HCT116 (cell line): ENCODE data around the gene TUBB1. TPM values are rescaled to one million over a fixed set of nuclear protein-coding genes. Genes with fewer than 3 reads are reported as not detected.
A peak's percentile ranks its signal among the peaks of the same experiment; 100 is the strongest.

Source experiments
- ATAC-seq: fragments of 200-7000 bp; cut with Tn5 transposase; 2 replicates; pipeline ENCODE4 v1.9.1; 2020; ENCODE audit warnings: mild to moderate bottlenecking, moderate library complexity
- BruUV-seq: library from RNA; stranded (reverse); fragments of 400-500 nt; replicated peaks from 2 replicates; lab custom pipeline; 2021; lab: Mats Ljungman, UMichigan
- CTCF ChIA-PET: fragments of 300-600 bp; sonication (Branson Sonifier 250); formaldehyde crosslinking; loops from one replicate; lab custom pipeline; 2021; ENCODE audit warnings: antibody characterized with exemption; lab: Charles Lee
- POLR2A ChIA-PET: fragments of 300-600, 350-600 bp; sonication (Branson Sonifier 250); formaldehyde crosslinking; loops from one replicate; lab custom pipeline; 2021; ENCODE audit warnings: antibody characterized with exemption; lab: Charles Lee
- RAD21 ChIA-PET, 2 experiments: fragments of 300-600 bp; sonication (Branson Sonifier 250); formaldehyde crosslinking; loops; one replicate each; lab custom pipeline; 2023; ENCODE audit warnings: low total read pairs in 2 of 2; ENCODE audit not compliant: uncharacterized antibody in 2 of 2, unreplicated experiment in 2 of 2, low non-redundant PET in 1 of 2; lab: Charles Lee
- DNase-seq: peaks from one replicate; pipeline ENCODE4 v3.0.0-alpha.2; 2010; ENCODE audit warnings: low read depth, low spot score
- H2AFZ ChIP-seq: fragments of 200-600 bp; shearing (Covaris generic), sonication (generic); 2 replicates; pipeline ENCODE4 v1.6.1; 2017; ENCODE audit warnings: low read depth, mixed run types, mixed read lengths, antibody characterized with exemption, low read length; ENCODE audit not compliant: poor library complexity, severe bottlenecking
- H3K27ac ChIP-seq: 2 replicates; pipeline ENCODE4 v1.5.1; 2012; ENCODE audit warnings: low read depth, low read length
- H3K27me3 ChIP-seq: fragments of 200-600 bp; sonication (generic); 2 replicates; pipeline ENCODE4 v1.6.1; 2016; ENCODE audit warnings: mixed run types, low read length, mixed read lengths; ENCODE audit not compliant: insufficient read depth
- H3K36me3 ChIP-seq, 2 experiments: fragments of 200-500 bp in 1 of 2; fragments of 200-600 bp in 1 of 2; sonication (Bioruptor generic) in 1 of 2; sonication (generic) in 1 of 2; 2 replicates each; pipeline versions ENCODE4 v1.5.1 to v1.6.1; 2014 to 2016; ENCODE audit warnings: low read length in 2 of 2, inconsistent platforms in 1 of 2, mixed read lengths in 1 of 2, mixed run types in 1 of 2; ENCODE audit not compliant: insufficient read depth in 2 of 2, control insufficient read depth in 1 of 2
- H3K4me1 ChIP-seq, 2 experiments: fragments of 200-600 bp in 1 of 2; sonication (generic) in 1 of 2; 2 replicates each; pipeline versions ENCODE4 v1.5.1 to v1.6.1; 2012 to 2017; ENCODE audit warnings: low read length in 2 of 2, inconsistent platforms in 1 of 2, mild to moderate bottlenecking in 1 of 2, mixed read lengths in 1 of 2, mixed run types in 1 of 2, moderate library complexity in 1 of 2; ENCODE audit not compliant: insufficient read depth in 2 of 2, control insufficient read depth in 1 of 2
- H3K4me2 ChIP-seq: fragments of 200-600 bp; sonication (generic); 2 replicates; pipeline ENCODE4 v1.6.1; 2017; ENCODE audit warnings: mixed run types, low read length, mixed read lengths
- H3K4me3 ChIP-seq, 2 experiments: fragments of 200-600 bp in 1 of 2; sonication (generic) in 1 of 2; replicated peaks in 1 of 2; 2 replicates each; pipeline ENCODE4 v1.5.1; 2011 to 2016; ENCODE audit warnings: low read length in 2 of 2, control low read depth in 1 of 2, low read depth in 1 of 2, mild to moderate bottlenecking in 1 of 2, mixed read lengths in 1 of 2, mixed run types in 1 of 2
- H3K79me2 ChIP-seq: fragments of 200-600 bp; sonication (generic); 2 replicates; pipeline ENCODE4 v1.6.1; 2017; ENCODE audit warnings: mild to moderate bottlenecking, mixed run types, low read length, moderate library complexity, mixed read lengths; ENCODE audit not compliant: insufficient read depth
- H3K9ac ChIP-seq: fragments of 200-600 bp; sonication (generic); 2 replicates; pipeline ENCODE4 v1.6.1; 2016; ENCODE audit warnings: low read length, mixed read lengths
- H3K9me2 ChIP-seq: fragments of 200-600 bp; sonication (generic), shearing (Covaris generic); 2 replicates; pipeline ENCODE4 v1.6.1; 2017; ENCODE audit warnings: mixed run types, mild to moderate bottlenecking, moderate library complexity; ENCODE audit not compliant: insufficient read depth
- H3K9me3 ChIP-seq, 2 experiments: fragments of 200-500 bp in 1 of 2; fragments of 200-600 bp in 1 of 2; sonication (Bioruptor generic) in 1 of 2; sonication (generic) in 1 of 2; 2 replicates each; pipeline ENCODE4 v1.6.1; 2014 to 2017; ENCODE audit warnings: low read length in 2 of 2, mixed read lengths in 2 of 2, inconsistent platforms in 1 of 2, low read depth in 1 of 2, mild to moderate bottlenecking in 1 of 2, mixed run types in 1 of 2, moderate library complexity in 1 of 2; ENCODE audit not compliant: control insufficient read depth in 1 of 2, insufficient read depth in 1 of 2
- H4K20me1 ChIP-seq: fragments of 200-600 bp; sonication (generic), shearing (Covaris generic); 2 replicates; pipeline ENCODE4 v1.6.1; 2017; ENCODE audit warnings: mixed run types, mild to moderate bottlenecking, moderate library complexity; ENCODE audit not compliant: insufficient read depth
- EZH2phosphoT487 ChIP-seq: fragments of 200-600 bp; IDR thresholded peaks from 2 replicates; pipeline ENCODE4 v1.6.1; 2018; ENCODE audit warnings: antibody characterized with exemption, borderline replicate concordance
- FOSL1 ChIP-seq: IDR thresholded peaks from 2 replicates; pipeline ENCODE4 v1.6.1; 2012; ENCODE audit warnings: low read depth
- POLR2AphosphoS5 ChIP-seq: IDR thresholded peaks from 2 replicates; pipeline ENCODE4 v1.6.1; 2011; ENCODE audit warnings: mild to moderate bottlenecking, low read depth, low read length, moderate library complexity
- SIN3A ChIP-seq: IDR thresholded peaks from 2 replicates; pipeline ENCODE4 v1.6.1; 2012; ENCODE audit warnings: low read depth
- intact Hi-C: fragments of 100-400 bp; cut with micrococcal nuclease; formaldehyde crosslinking; loops from 2 replicates; pipeline ENCODE4 v1.10.0; 2022
- total RNA-seq: library from RNA; stranded (reverse); gene quantifications from one replicate; pipeline ENCODE4 v1.2.1, GENCODE V29; 2021; ENCODE audit not compliant: unreplicated experiment
- TF ChIP-seq, protein P1 (sequence below), 3 experiments: fragments of 200-600 bp in 1 of 3; sonication (generic) in 1 of 3; IDR thresholded peaks in 2 of 3; conservative IDR thresholded peaks in 1 of 3; 2 replicates each; pipeline ENCODE4 v1.5.1; 2012 to 2017; ENCODE audit warnings: low read depth in 2 of 3, low read length in 2 of 3, antibody characterized with exemption in 1 of 3, borderline replicate concordance in 1 of 3, control low read depth in 1 of 3, mild to moderate bottlenecking in 1 of 3, mixed read lengths in 1 of 3, mixed run types in 1 of 3, moderate library complexity in 1 of 3; ENCODE audit not compliant: insufficient read depth in 1 of 3
- TF ChIP-seq, protein P2 (sequence below): IDR thresholded peaks from 2 replicates; pipeline ENCODE4 v1.6.1; 2011; ENCODE audit warnings: mild to moderate bottlenecking, low read length, moderate library complexity; ENCODE audit not compliant: insufficient replicate concordance; ENCODE audit errors: extremely low read depth
- TF ChIP-seq, protein P3 (sequence below): IDR thresholded peaks from 2 replicates; pipeline ENCODE4 v1.6.1; 2012; ENCODE audit warnings: low read depth

TUBB1 gene
- total RNA-seq, 1 experiment from 2014 or later, result not detected

DNA sequence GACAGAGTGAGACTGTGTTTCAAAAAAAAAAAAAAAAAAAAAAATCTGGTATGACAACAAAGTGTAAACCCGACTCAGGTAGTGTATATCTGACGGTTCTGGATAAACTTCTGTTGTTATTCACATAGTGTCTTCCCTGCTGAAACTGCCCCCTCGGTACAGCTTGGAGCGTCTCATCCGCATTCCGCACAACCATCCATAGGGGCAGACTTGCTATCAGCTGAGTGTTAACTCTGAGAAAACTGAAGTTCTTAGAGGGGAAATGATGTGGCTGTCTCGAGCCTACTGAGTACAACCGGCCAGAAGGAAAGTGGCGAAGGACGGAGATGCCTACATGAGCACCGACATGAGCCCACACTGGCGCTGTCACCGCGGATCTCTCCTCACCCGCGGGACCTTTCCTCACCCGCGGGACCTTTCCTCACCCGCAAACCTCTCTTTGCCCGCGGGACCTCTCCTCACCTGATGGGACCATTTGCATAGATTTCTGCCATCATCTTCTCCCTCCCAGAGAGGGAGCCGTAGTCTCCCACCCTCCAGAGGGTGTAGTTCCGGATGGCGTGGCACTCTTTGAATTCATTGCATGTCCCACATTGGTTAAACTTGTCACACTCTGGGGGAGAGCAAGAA lies 22.0 kb upstream of the TUBB1 start:
- Histone ChIP-seq H3K27ac (no peak overlapping the region), H3K4me1 (no peaks in the 10 kb centered on the region), H3K27me3 (no peaks in the 10 kb centered on the region), H3K9me2 (no peaks in the 10 kb centered on the region), H4K20me1 (no peaks in the 10 kb centered on the region), H3K79me2 (peaks cover 5% of the 10 kb centered on the region; the same call in 1 of the 2 replicates), H3K4me3 (no peak overlapping the region), H2AFZ (no peak overlapping the region), H3K9ac (no peak overlapping the region), H3K9me3 (no peaks in the 10 kb centered on the region), H3K36me3 (peaks cover 45 to 52% of the 10 kb centered on the region in 2 experiments), H3K4me2 (no peak overlapping the region)
- ChIA-PET RAD21 (no interaction called here), CTCF (no interaction called here), POLR2A (interaction anchor here (0.6 kb wide), 1 partner anchor 67 kb away, joined by 3 read pairs; no protein-coding TSS in a partner anchor)
- peak; percentile 26; the same call in 1 of the 2 replicates for ATAC-seq
- no peak for DNase-seq
- no TSS peak for BruUV-seq
- intact Hi-C loops, result no loop called here
- no peak for TF ChIP-seq SIN3A

DNA sequence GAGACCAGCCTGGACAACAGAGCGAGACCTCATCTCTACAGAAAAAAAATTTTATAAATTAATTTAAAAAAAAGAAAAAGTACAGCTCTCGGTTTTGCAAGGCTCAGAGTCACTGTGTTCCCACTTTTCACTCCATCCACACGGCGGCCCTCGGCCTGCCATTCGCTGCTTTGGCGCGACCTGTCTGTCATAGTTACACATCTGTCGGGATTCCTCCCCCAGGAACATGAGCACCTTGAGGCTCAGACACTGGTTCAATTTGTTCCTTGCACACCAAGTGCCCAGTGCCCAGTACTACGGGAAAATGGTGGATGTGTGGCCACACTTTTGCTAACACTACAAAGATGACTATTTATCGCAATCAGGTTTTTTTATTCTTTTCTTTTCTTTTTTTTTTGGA lies 20.6 kb upstream of the TUBB1 start:
- CTCF ChIA-PET, result interaction anchor here (0.7 kb wide), 1 partner anchor 457 kb away, joined by 3 read pairs; no protein-coding TSS in a partner anchor
- Histone ChIP-seq H3K9ac (no peak overlapping the region), H3K79me2 (peaks cover 6% of the 10 kb centered on the region; the same call in 1 of the 2 replicates), H3K4me3 (no peak overlapping the region), H3K9me3 (no peaks in the 10 kb centered on the region), H3K36me3 (peaks cover 34 to 42% of the 10 kb centered on the region in 2 experiments), H4K20me1 (no peaks in the 10 kb centered on the region), H3K4me1 (no peaks in the 10 kb centered on the region), H2AFZ (no peak overlapping the region), H3K27ac (no peak overlapping the region), H3K9me2 (no peaks in the 10 kb centered on the region), H3K4me2 (no peak overlapping the region), H3K27me3 (no peaks in the 10 kb centered on the region)
- TF ChIP-seq, protein P1, sequence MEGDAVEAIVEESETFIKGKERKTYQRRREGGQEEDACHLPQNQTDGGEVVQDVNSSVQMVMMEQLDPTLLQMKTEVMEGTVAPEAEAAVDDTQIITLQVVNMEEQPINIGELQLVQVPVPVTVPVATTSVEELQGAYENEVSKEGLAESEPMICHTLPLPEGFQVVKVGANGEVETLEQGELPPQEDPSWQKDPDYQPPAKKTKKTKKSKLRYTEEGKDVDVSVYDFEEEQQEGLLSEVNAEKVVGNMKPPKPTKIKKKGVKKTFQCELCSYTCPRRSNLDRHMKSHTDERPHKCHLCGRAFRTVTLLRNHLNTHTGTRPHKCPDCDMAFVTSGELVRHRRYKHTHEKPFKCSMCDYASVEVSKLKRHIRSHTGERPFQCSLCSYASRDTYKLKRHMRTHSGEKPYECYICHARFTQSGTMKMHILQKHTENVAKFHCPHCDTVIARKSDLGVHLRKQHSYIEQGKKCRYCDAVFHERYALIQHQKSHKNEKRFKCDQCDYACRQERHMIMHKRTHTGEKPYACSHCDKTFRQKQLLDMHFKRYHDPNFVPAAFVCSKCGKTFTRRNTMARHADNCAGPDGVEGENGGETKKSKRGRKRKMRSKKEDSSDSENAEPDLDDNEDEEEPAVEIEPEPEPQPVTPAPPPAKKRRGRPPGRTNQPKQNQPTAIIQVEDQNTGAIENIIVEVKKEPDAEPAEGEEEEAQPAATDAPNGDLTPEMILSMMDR (IDR thresholded peaks at IDR 0.05 in 2 of 3, conservative IDR thresholded peaks at IDR 0.05 in 1 of 3; ENCODE audit: borderline replicate concordance in 1 of 3, insufficient read depth in 1 of 3, low read depth in 2 of 3, low read length in 2 of 3), result no peak
- TF ChIP-seq FOSL1, result no peak
- TF ChIP-seq POLR2AphosphoS5, result no peak
- TF ChIP-seq, protein P2, sequence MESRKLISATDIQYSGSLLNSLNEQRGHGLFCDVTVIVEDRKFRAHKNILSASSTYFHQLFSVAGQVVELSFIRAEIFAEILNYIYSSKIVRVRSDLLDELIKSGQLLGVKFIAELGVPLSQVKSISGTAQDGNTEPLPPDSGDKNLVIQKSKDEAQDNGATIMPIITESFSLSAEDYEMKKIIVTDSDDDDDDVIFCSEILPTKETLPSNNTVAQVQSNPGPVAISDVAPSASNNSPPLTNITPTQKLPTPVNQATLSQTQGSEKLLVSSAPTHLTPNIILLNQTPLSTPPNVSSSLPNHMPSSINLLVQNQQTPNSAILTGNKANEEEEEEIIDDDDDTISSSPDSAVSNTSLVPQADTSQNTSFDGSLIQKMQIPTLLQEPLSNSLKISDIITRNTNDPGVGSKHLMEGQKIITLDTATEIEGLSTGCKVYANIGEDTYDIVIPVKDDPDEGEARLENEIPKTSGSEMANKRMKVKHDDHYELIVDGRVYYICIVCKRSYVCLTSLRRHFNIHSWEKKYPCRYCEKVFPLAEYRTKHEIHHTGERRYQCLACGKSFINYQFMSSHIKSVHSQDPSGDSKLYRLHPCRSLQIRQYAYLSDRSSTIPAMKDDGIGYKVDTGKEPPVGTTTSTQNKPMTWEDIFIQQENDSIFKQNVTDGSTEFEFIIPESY, result no peak
- TF ChIP-seq, protein P3, sequence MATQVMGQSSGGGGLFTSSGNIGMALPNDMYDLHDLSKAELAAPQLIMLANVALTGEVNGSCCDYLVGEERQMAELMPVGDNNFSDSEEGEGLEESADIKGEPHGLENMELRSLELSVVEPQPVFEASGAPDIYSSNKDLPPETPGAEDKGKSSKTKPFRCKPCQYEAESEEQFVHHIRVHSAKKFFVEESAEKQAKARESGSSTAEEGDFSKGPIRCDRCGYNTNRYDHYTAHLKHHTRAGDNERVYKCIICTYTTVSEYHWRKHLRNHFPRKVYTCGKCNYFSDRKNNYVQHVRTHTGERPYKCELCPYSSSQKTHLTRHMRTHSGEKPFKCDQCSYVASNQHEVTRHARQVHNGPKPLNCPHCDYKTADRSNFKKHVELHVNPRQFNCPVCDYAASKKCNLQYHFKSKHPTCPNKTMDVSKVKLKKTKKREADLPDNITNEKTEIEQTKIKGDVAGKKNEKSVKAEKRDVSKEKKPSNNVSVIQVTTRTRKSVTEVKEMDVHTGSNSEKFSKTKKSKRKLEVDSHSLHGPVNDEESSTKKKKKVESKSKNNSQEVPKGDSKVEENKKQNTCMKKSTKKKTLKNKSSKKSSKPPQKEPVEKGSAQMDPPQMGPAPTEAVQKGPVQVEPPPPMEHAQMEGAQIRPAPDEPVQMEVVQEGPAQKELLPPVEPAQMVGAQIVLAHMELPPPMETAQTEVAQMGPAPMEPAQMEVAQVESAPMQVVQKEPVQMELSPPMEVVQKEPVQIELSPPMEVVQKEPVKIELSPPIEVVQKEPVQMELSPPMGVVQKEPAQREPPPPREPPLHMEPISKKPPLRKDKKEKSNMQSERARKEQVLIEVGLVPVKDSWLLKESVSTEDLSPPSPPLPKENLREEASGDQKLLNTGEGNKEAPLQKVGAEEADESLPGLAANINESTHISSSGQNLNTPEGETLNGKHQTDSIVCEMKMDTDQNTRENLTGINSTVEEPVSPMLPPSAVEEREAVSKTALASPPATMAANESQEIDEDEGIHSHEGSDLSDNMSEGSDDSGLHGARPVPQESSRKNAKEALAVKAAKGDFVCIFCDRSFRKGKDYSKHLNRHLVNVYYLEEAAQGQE, result no peak
- TF ChIP-seq EZH2phosphoT487, result no peak
- no TSS peak for BruUV-seq
- intact Hi-C loops, result no loop called here
- RAD21 ChIA-PET, result no interaction called here
- DNase-seq (no peak), ATAC-seq (no peak)
- POLR2A ChIA-PET, result no interaction called here
